HEK293 (cell line): ENCODE data around the gene PTP4A1.

Experiments used
- WT1 ChIP-seq: fragments of 450-650 bp; formaldehyde crosslinking; IDR thresholded peaks from 2 replicates; pipeline ENCODE4 v1.5.1; 2016; ENCODE audit warnings: missing biosample characterization, missing genetic modification characterization
- ZBTB7A ChIP-seq: fragments of 450-650 bp; formaldehyde crosslinking; IDR thresholded peaks from 2 replicates; pipeline ENCODE4 v1.5.1; 2016; ENCODE audit warnings: low read depth, missing biosample characterization, missing genetic modification characterization
- ZNF639 ChIP-seq: fragments of 450-650 bp; formaldehyde crosslinking; IDR thresholded peaks from 2 replicates; pipeline ENCODE4 v1.5.1; 2016; ENCODE audit warnings: missing biosample characterization, missing genetic modification characterization

DNA sequence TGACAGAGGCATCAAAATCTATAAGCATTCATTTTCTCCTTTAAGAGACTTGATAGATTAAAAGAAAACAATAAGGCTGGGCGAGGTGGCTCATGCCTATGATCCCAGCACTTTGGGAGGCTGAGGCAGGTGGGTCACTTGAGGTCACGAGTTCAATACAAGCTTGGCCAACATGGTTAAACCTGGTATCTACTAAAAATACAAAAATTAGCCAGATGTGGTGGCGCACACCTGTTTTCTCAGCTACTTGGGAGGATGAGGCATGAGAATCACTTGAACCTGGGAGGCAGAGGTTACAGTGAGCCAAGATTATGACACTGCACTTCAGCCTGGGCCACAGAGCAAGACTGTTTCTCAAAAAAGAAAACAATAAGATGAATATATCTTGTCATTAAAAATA is 39.3 kb upstream of the PTP4A1 start:
- no peak for TF ChIP-seq ZNF639 (tag by site-specific recombination)
- no peak for TF ChIP-seq WT1 (tag by site-specific recombination)
- no peak for TF ChIP-seq ZBTB7A (tag by site-specific recombination)
